Activated T-cell treated with anti-CD3 and anti-CD28 coated beads, Interleukin-2, amount 50 U/mL, for 1 hour (primary cell): ENCODE measurements around the gene EIF4B.
"Not testable (repeated sequence)": the region's sequence is repeated elsewhere in the genome, so short reads cannot be mapped to it uniquely, and the experiment has no call there.

Experiments used
- DNase-seq: peaks from one replicate; pipeline ENCODE4 v3.0.0-alpha.2; 2020

EIF4B gene, protein sequence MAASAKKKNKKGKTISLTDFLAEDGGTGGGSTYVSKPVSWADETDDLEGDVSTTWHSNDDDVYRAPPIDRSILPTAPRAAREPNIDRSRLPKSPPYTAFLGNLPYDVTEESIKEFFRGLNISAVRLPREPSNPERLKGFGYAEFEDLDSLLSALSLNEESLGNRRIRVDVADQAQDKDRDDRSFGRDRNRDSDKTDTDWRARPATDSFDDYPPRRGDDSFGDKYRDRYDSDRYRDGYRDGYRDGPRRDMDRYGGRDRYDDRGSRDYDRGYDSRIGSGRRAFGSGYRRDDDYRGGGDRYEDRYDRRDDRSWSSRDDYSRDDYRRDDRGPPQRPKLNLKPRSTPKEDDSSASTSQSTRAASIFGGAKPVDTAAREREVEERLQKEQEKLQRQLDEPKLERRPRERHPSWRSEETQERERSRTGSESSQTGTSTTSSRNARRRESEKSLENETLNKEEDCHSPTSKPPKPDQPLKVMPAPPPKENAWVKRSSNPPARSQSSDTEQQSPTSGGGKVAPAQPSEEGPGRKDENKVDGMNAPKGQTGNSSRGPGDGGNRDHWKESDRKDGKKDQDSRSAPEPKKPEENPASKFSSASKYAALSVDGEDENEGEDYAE

DNA sequence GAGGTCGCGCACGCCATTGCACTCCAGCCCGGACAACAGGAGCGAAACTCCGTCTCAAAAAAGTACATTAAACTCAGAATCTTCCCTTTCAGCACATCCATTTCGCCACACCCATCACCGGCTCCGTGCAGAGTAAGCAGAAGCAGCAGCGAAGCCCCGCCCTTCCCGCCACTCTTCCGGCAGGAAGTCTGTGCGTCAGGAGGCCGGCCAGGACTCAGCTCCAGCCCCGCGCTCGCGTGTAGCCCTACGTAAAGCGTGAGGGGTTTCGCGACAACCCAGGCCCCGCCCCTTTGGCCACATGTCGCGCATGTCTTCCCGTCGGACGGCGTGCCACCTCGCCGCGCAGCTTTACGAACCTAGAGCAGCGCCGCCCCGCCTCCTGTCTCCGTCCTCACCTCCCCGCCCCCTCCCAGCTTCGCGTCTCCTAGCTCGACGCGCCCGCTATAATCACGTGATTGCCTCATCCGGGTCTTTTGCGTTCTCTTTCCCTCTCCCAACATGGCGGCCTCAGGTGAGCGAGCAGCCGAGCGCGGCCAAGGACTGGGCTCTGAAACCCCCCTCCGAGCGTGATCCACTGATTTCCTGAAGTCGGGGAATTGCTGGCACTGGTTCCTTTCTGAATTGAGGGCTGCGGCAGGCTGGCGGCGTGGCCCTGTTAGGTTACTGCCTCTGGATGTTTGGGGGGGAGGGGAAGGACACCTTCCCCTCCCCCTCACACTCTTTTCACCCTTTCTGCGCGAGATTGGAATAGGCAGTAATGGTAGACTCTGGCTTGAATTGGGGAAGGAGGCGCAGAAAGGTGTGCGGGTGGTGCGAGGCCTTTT, at the start of gene EIF4B:
Gene EIF4B, plus strand, starts transcription at position 471 of the 824 bp plus-strand sequence. Its CDS starts 28 bp downstream, at position 499.
- peak; percentile 98 for DNase-seq

DNA sequence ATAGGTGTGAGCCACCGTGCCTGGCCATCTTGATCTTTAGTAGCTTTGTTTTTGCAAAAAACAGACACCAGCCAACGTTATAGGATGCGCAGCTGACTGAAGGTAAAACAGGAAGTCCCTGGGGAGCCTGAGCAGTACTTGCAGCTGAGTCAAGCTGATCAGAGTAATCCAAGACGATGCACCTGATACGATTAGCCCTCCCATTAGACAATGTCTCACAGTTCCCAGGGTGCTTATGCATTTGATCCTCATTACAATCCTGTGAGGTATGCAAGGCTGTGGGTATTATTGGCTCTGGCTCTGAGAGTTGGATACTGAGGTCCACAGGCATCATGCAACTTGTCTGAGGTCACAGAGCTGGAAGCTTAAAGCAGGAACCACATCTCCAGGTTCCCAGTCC, 49.3 kb upstream of the EIF4B start:
- DNase-seq, result no peak

DNA sequence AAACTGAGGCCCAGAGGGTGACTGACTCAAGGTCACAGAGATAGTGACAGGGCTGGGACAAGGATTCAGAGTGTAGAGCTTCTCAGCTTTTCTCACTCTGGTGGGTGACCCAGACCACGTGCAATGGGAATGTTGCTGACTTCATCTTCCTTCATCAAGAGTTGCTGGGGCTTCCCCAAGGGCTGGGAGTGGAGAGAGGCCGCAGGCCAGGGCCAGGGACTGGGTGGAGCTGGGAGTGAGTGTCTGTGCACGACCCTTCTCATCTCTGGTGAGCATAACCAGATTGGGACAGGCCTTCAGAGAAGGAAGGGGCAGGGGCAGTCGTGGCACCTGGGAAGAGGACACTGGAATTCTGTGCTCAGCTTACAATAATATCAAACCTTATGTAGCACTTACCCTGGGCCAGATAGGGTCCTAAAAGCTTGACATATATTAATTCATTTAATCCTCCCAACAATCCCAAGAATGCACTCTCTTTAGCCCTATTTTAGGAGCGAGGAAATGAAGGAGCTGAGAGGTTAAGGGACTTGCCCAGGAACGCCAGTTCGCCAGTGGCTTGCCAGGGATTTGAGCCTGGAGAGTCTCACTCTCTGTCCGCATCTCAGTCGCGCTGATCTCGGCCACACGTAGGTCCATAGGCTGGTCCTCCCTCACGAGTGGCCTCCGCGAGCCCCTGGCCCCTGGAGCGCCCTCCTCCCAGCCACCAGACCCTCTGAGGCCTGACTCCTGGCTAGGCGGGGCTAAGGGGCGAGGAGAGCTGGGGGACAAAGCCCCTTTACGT, 41.5 kb upstream of the EIF4B start:
- no peak for DNase-seq

DNA sequence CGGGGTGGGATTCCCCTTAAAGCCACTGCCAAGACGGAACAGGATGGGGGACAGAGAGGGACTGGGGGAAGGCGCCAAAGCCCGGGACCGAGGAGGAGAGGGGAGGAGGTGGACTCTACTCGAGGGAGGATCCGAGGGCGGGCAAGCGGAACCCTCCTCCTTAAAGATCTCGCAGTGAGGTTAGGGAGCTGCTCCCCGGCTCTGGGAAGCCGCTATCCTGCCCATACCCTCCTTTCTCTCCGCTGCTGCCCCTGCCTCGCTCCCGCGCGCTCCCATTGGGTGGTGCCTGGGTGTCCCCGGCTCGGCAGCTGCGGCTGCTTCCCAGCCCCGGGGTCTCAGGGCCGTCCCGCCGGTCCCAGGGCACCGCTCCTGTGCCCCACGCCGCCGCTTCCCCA, 40.9 kb upstream of the EIF4B start:
- no peak for DNase-seq

DNA sequence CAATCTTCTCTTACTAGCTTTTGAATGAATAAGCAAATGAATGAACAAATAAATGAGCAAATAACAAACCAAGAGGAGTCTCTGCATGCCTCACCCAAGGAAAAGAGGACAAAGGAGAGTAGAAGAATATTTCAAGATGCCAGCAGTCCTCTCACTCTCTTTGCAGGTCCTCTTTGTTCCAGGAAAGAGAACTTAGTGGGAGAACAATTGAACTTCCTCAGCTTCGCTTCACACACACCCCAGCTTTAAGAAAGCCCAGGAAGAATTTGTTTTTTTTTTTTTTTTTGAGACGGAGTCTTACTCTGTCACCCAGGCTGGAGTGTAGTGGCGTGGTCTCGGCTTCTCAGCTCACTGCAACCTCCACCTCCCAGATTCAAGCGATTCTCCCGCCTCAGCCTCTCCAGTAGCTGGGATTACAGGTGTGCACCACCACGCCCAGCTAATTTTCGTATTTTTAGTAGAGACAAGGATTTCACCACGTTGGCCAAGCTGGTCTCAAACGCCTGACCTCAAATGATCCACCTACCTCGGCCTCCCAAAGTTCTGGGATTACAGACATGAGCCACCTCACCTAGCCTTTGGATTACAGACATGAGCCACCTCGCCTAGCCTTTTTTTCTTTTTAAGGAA, 37.0 kb upstream of the EIF4B start:
- DNase-seq, result no peak

DNA sequence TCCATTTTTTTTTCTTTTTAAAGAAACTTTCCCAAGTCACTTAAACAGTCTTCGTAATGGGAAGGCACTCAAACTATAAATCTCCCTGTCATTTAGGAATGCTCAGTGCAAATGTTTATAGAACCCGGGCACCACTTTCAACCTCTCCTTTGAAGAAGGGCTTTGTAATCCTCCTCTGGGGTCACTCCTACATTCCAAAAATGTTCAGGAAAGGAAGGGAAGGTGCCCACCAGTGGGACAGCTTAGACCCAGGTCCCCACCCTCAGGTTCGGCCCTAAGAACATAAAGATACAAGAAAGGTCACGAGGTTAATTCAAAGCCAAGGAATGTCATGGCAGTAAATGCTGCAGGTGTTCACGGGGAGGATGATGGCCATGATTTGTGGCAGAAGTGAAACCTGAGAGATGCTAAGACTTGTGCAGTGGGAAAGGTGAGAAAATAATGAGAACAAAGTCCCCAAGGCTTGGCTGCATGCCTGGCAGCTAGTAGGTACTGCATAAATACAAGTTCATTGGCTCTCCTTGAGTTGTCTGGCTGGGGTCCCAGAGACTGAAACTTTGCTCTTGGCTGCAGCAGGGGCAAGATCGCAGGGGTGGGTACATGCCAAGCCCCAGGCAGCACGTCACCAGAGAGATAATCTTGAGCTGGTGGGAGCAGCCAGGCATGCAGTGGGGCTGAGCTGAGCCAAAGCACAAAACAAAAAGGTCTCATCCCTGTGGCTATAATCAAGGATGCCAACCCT, 36.3 kb upstream of the EIF4B start:
- no peak for DNase-seq

DNA sequence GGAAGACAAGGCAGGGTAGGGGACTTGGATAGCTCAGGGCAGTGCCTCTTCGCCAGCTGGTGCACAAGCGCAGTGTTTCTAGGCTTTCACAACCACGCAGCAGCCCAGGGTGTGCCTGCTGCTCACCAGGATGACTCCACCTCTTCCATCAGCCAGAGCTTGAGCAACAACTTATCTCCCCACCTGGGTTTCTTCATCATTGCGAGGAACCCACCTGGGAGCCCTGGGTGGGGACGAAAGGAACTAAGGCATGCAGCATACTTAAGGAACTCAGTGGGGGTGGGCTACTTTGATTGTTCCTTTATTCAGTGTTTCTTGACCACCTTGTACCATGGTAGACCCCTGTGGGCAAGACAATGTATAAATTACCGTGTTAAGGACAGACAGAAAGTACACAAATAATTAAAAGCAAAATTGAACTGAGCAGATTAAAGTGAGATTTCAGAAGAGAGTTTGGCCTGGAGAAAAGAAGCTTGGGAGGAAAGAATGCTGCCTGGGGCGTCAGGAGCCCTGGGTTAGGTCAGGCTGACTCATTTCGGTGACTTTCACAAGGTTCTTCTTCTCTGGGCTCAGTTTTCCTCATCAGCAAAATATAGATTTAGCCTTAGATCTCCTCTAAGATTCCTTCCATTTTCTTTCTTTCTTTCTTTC, 34.5 kb upstream of the EIF4B start:
- DNase-seq, result no peak

DNA sequence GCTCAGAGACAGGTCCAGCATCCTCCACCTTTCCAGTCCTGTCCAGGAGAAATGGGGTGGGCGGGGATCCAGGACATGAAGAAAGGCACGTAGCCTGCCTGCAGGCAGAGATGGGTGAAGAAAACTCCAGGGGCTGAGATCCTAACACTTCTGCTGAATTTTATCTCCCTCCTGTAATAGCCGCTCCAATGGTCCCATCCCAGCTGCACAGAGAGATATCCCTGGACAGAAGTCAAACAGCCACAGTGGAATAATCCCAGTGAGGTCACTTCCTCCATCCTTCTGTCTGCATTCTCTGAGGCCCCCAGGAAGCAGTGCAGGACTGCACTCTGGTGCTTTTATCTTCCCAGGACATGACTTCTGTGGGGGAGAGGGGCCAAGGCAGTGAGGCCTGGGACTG, 31.1 kb upstream of the EIF4B start:
- DNase-seq, result no peak

DNA sequence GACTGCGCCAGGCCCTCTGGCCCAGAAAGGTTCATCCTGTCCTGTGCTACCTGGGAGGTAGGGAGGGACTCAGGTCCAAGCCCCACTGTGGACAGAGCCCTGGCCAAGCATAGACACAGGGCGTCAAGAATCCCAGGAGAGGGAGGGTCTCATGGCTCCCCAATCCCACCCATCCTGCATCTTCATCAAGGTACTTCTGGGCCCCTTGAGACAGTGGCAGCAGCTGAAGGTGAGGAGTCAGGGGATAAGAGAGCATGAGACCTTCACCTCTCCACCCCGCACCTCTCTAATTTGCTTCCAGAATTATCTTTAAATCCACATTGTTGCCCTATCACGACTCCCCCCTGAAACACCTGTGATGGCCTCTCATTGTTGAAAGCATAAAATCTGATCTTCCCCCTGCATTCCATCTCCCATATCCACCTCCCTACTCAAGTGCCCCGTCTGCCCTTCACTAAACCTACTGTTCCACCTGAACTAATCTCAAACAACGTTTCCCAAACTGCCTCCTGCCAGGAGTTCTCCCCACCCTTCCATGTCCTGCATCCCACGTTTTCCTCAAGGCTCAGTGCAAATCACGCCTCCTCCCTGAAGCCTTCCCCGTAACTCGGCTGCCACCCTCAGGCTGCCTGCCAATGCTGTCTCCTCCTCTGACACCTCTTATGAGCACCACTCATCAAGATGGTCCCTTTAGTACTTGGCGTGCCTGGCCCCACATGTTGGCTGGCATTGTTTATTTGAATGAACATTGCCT, 30.3 kb upstream of the EIF4B start:
- no peak for DNase-seq

DNA sequence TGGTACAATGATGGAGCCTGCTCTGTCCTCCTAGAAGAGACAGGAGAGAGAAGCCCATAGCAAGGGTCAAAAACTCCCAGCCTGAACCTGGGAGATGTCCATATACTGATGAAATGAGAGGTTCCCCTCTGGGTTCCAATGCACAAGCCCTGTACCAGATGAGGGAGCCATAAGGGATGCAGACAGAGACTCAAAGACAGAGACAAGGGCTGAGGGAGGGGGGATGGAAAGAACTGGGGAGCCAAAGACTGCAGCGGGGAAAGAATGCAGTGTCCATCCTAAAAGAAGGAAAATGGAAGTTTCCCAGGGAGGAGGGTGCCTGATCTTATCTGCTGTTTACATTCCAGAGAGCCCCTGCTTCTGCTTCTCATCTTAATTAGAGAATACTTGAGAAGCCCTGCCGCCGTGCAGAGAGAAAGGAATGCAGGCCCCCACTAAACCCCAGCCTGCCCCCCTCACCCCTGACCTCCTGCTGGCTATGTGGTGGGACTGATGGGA, 29.6 kb upstream of the EIF4B start:
- DNase-seq, result no peak

DNA sequence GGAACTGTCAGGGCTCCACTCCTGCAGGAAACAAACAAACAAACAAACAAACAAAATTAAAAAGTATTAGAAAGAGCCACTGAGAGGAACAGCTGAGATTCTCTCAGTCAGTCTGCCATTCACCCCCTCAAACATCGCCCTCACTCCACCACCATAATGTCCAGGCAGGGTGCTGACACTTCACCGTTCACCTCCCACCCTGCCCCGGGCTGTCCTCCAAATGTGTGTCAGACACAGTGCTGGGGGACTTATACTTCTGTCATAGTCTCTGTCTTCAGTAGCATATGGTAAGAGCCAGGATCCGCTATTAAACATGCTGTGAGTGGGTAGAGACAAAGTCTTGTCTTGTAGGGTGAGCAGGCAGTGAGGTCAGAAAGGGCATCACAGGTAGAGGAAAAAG, 29.1 kb upstream of the EIF4B start:
- no peak for DNase-seq

DNA sequence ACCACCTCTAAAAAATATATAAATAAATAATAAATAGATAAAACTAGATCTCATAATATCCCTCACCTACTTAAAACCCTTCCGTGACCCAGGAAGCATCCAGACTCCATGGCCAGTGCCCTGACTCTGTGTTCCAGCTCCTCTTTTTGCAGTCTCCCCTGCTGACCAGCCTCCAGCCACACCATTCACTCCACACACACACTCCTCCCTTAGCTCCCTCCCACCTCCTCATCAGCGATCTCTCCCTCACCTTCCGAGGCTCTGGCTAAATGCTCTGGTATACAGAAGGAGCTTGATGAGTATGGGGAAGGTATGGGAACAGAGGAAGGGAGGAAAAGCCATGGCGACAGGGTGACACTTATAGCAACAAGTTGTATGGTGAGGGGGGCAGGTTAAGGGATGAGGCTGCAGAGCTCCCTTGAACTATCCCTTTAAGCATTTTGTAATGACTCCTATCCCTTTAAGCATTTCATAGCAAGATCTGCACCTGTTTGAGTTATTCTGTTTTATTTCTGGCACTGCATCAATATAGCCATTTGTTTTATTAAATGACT, 26.1 kb upstream of the EIF4B start:
- DNase-seq, result no peak

DNA sequence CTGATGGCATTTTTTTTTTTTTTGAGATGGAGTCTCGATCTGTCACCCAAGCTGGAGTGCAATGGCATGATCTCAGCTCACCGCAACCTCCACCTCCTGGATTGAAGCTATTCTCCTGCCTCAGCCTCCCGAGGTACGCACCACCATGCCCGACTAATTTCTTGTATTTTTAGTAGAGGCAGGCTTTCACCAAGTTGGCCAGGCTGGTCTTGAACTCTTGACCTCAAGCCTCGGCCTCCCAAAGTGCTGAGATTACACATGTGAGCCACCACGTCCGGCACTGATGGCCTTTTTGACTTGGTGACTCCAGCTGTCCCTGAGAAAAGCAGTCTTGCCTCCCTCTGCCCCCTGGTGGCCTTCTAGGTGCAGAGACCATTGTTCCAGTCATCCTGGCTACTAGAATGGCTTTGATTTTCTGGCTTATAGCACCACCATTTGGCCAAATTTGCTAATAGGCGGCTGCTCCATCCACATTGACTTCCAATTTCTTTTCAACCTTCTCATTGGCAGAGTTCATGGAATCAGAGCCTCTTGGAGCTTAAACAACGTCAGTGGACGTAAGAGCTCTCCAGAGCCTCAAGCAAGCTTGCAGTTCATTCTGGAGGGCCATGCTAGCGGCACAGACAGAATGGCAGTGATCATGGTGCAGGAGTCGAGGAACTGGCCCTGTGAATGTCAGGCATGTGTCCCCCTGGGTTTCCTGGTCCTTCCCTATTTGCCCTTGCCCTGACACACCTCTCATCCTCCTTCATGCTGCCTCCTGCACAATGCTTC, 25.4 kb upstream of the EIF4B start:
- peak; percentile 75 for DNase-seq

DNA sequence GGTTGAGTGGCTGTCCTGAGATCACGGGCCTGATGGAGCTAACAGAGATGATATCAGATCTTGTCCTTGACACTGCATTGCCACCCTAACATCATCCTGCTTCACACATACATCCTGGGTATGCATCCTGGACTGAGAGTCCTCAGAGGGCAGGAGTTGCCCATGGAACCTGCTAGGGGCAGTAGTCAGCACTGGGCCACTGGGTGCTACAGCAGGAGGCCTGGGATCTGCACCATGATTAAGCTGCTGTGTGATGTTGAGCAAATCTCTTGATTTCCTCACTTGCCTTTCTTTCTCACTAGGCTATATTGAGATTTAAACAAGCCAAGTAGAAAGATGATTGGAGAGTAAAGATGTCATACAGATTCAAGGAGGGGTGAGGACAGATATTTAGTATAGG, 22.1 kb upstream of the EIF4B start:
- DNase-seq, result no peak

DNA sequence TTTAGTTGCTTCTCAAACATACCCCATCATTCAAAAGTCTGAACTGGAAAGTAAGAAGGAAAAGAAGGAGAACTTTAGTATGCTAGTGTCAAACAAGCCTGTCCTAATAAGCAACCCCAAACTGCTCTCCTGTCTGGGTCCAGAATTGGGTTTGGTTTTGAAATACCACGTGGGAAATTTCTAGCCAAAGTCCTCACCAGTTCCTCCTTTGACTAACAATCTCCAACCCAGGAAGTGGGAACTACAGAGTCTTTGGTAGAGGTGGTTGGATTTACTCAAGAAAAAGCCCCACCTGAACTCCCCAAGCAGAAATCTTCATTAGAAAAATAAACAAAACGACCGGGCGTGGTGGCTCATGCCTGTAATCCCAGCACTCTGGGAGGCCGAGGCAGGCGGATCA, 17.4 kb upstream of the EIF4B start:
- DNase-seq, result no peak

DNA sequence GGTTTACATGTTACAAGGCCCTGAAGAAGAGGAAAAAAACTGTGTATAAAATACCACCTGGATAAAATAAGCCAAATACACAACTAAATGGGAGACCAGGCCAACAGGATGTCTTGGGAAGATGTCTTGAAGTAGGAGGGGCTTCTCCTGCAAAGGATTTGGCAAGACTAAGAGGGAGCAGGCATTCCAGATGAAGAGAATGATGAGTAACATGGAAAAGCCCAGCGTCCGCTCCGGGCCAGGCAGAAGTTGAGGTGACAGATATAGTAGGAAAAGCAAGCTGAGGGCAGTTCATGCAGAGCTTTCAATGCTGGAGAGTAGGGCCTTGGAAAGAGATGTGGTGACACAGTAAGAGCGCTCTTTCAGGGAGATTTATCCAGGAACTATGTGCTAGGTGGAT, 16.1 kb upstream of the EIF4B start:
- no peak for DNase-seq

DNA sequence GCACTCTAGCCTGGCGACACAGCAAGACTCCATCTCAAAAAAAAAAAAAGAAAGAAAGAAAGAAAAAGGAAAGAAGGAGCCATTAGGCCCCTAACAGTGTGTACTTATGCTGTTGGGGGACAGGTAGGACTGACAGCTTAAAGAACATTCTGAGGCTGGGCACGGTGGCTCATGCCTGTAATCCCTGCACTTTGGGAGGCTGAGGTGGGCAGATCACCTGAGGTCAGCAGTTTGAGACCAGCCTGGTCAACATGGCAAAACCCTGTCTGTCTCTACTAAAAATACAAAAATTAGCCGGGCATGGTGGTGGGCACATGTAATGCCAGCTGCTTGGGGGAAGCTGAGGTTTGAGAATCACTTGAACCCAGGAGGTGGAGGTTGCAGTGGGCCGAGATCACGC, 14.0 kb upstream of the EIF4B start:
- not testable (repeated sequence) for DNase-seq

DNA sequence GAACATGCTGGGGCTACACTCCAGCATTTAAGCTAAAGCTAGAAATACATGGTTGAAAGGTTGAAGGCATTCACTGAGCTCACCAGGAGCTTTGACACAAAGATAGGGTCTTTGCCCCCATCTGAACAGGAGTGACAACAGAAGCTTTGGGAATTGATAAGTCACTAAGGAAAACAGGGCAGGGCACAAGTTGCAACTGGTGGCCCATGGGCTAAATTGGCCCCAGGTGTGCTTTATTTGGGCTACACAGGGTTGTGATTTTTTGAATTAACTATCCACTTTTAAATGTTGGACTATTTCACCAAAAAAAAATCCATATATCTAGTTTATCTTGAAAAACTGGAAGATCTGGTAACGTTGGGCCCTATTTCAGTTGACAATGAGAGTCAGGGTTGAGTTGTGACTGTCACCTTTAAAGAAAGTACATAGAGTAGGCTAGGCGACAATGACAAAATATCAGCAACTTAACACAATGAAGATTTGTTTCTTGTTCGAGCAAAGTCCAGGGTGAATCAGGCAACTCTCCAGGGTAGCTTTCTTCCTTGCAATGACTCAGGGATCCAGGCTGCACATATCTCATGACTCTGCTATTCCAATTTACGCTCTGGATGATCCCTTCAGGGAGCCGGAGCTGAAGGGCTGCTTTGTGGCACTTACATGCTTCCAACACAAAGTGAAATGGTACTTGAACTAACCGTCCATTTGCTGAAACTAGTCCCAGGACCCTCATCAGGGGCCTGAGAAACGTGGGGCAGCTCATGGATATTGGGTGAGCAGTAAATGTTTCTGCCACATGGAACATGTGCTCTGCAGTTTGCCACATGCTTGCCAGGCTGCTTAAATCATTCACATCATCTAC, 13.3 kb upstream of the EIF4B start:
- DNase-seq, result no peak
